HG03457 (cell line): ENCODE measurements around the gene TIMM44.
"Not testable (repeated sequence)": the region's sequence is repeated elsewhere in the genome, so short reads cannot be mapped to it uniquely, and the experiment has no call there.

ENCODE experiments used
- ATAC-seq: cut with Tn5 transposase; IDR thresholded peaks from one replicate; pipeline ENCODE4 v1.9.1; 2021; ENCODE audit warnings: moderate number of reproducible peaks; ENCODE audit not compliant: unreplicated experiment

TIMM44 gene

GRCh38 chr19:7902796-7903243, 40.6 kb downstream of the TIMM44 start:
- no peak for ATAC-seq

- no peak for ATAC-seq
These were observed 42.1 kb downstream of the TIMM44 start for GRCh38 chr19:7901337-7901736.

- no peak for ATAC-seq
These were observed 42.5 kb downstream of the TIMM44 start for GRCh38 chr19:7900931-7901330.

GRCh38 chr19:7900401-7900870, 43.0 kb downstream of the TIMM44 start:
- no peak for ATAC-seq

- ATAC-seq: no peak
These were observed 43.6 kb downstream of the TIMM44 start for GRCh38 chr19:7899751-7900378.

GRCh38 chr19:7898967-7899366, 44.5 kb downstream of the TIMM44 start:
- no peak for ATAC-seq

GRCh38 chr19:7897292-7897691, 46.2 kb downstream of the TIMM44 start:
- ATAC-seq: no peak

- no peak for ATAC-seq
These were observed 47.9 kb downstream of the TIMM44 start for GRCh38 chr19:7895565-7895964.

- no peak for ATAC-seq
These were observed 48.7 kb downstream of the TIMM44 start for GRCh38 chr19:7894612-7895309.

- ATAC-seq: not testable (repeated sequence)
These were observed 49.9 kb downstream of the TIMM44 start for GRCh38 chr19:7893362-7894101.

GRCh38 chr19:7888826-7889217, 54.6 kb downstream of the TIMM44 start:
- ATAC-seq: no peak

- ATAC-seq: no peak
These were observed 55.2 kb downstream of the TIMM44 start, which contains the start of gene LRRC8E for GRCh38 chr19:7888145-7888825. TSS of gene LRRC8E (plus strand) at chr19:7888510. CDS start at chr19:7895604, 7,094 bp downstream.

- no peak for ATAC-seq
These were observed 55.9 kb downstream of the TIMM44 start for GRCh38 chr19:7887408-7888144.

- ATAC-seq: no peak
These were observed 57.6 kb downstream of the TIMM44 start for GRCh38 chr19:7885818-7886217.

- no peak for ATAC-seq
These were observed 59.5 kb downstream of the TIMM44 start for GRCh38 chr19:7883796-7884570.

- no peak for ATAC-seq
These were observed 60.4 kb downstream of the TIMM44 start for GRCh38 chr19:7883105-7883504.

- no peak for ATAC-seq
These were observed 61.6 kb downstream of the TIMM44 start for GRCh38 chr19:7881910-7882309.

GRCh38 chr19:7879836-7880235, 63.6 kb downstream of the TIMM44 start:
- ATAC-seq: no peak

- ATAC-seq: no peak
These were observed 64.2 kb downstream of the TIMM44 start for GRCh38 chr19:7879111-7879807.
